HFFc6 (cell line): ENCODE results near the gene EFCAB6. TPM values are rescaled to one million over a fixed set of nuclear protein-coding genes. Genes with fewer than 3 reads are reported as not detected.

Experiments
- DNase-seq: peaks from one replicate; pipeline ENCODE4 v3.0.0-alpha.2; 2018
- H3K27ac Mint-ChIP-seq: 2 replicates; pipeline ENCODE4 v1.8.0; 2020; ENCODE audit warnings: mild to moderate bottlenecking, mixed read lengths
- H3K27me3 Mint-ChIP-seq: 2 replicates; pipeline ENCODE4 v1.8.0; 2021; ENCODE audit warnings: mild to moderate bottlenecking, moderate library complexity, mixed read lengths; ENCODE audit not compliant: insufficient read depth
- H3K36me3 Mint-ChIP-seq: 2 replicates; pipeline ENCODE4 v1.8.0; 2021; ENCODE audit warnings: low read depth, mixed read lengths
- H3K4me1 Mint-ChIP-seq: 2 replicates; pipeline ENCODE4 v1.8.0; 2020; ENCODE audit warnings: low read depth, mixed read lengths
- H3K4me3 Mint-ChIP-seq: 2 replicates; pipeline ENCODE4 v1.8.0; 2020; ENCODE audit warnings: mild to moderate bottlenecking, moderate library complexity, mixed read lengths
- H3K9me3 Mint-ChIP-seq: 2 replicates; pipeline ENCODE4 v1.8.0; 2020; ENCODE audit warnings: mild to moderate bottlenecking, mixed read lengths
- total RNA-seq, 6 experiments: library from RNA; stranded (reverse); fragmentation: NEBNext Ultra II Directional; extraction: Animal tissue kit (Norgen Biotek cat#: 25700); gene quantifications; 2 replicates in 1 of 6; 3 replicates in 5 of 6; pipeline ENCODE4 v1.2.3, GENCODE V29; 2021
- TF ChIP-seq, protein P1 (sequence below): fragments of 200-600 bp; sonication (generic); IDR thresholded peaks from 2 replicates; pipeline ENCODE4 v1.5.0; 2021; ENCODE audit warnings: antibody characterized with exemption, mild to moderate bottlenecking

EFCAB6 gene
- total RNA-seq, 6 experiments from 2014 or later: 0.33 to 0.95 (median 0.64) TPM

DNA sequence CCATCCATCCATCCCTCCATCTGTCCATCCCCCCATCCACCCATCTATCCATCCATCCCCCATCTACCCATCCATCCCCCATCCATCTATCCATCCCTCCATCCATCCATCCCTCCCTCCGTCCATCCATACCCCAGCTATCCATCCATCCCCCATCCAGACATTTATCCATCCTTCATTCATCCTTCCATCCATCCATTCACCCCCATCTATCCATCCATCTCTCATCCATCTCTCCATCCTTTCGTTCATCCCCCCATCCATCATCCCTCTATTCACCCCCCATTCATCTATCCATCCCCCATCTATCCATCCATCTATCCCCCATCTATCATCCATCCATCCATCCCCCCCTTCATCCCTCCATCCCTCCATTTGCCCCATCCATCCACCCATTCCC lies 302.8 kb downstream of the EFCAB6 start:
- no peaks in the 10 kb centered on the region; the same call in 1 of the 2 replicates for H3K27me3 Mint-ChIP-seq
- peaks cover 5% of the 10 kb centered on the region; the same call in 1 of the 2 replicates for H3K36me3 Mint-ChIP-seq
- DNase-seq: no peak
- H3K4me1 Mint-ChIP-seq: no peaks in the 10 kb centered on the region
- no peak overlapping the region for H3K27ac Mint-ChIP-seq
- no peak overlapping the region for H3K4me3 Mint-ChIP-seq
- peaks cover 48% of the 10 kb centered on the region for H3K9me3 Mint-ChIP-seq
- TF ChIP-seq, protein P1, sequence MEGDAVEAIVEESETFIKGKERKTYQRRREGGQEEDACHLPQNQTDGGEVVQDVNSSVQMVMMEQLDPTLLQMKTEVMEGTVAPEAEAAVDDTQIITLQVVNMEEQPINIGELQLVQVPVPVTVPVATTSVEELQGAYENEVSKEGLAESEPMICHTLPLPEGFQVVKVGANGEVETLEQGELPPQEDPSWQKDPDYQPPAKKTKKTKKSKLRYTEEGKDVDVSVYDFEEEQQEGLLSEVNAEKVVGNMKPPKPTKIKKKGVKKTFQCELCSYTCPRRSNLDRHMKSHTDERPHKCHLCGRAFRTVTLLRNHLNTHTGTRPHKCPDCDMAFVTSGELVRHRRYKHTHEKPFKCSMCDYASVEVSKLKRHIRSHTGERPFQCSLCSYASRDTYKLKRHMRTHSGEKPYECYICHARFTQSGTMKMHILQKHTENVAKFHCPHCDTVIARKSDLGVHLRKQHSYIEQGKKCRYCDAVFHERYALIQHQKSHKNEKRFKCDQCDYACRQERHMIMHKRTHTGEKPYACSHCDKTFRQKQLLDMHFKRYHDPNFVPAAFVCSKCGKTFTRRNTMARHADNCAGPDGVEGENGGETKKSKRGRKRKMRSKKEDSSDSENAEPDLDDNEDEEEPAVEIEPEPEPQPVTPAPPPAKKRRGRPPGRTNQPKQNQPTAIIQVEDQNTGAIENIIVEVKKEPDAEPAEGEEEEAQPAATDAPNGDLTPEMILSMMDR: no peak

DNA sequence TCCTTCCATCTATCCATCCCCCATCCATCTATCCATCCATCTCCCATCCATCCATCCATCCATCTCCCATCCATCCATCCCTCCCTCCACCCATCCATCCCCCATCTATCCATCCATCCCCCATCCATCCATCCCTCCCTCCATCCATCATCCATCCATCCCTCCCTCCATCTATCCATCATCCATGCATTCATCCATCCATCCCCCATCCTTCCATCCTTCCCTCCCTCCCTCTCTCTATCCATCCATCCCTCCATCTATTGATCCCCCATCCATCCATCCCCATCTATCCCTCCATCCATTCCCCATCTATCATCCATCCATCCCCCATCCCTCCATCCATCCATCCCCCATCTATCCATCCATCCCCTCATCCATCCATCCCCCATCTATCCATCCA lies 303.6 kb downstream of the EFCAB6 start:
- peaks cover 43% of the 10 kb centered on the region for H3K9me3 Mint-ChIP-seq
- H3K36me3 Mint-ChIP-seq: peaks cover 5% of the 10 kb centered on the region; the same call in 1 of the 2 replicates
- TF ChIP-seq, protein P1: no peak
- no peak overlapping the region for H3K4me3 Mint-ChIP-seq
- H3K27ac Mint-ChIP-seq: no peak overlapping the region
- no peaks in the 10 kb centered on the region for H3K4me1 Mint-ChIP-seq
- no peak for DNase-seq
- H3K27me3 Mint-ChIP-seq: no peaks in the 10 kb centered on the region; the same call in 1 of the 2 replicates

DNA sequence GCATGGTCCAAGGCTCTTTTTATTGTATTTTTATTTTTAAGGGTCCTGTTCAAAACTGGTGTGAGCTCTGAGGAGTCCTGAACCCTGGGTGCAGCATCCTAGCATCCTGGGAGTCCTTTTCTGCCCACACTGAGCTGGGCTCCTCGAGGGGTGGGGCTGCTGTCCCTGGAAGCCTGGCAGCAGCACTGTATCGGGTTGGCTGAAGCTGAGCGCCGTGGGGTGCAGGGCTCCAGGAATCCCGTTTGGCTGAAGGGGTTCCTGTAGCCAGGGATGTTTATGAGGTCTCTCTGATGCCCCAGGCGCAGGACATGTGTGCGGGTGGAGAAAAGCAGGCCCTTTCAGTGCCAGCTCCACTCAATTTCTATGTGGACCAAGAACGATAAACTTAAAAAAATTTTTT lies 304.9 kb downstream of the EFCAB6 start:
- DNase-seq: no peak
- peaks cover 36% of the 10 kb centered on the region for H3K9me3 Mint-ChIP-seq
- H3K36me3 Mint-ChIP-seq: no peaks in the 10 kb centered on the region
- H3K27me3 Mint-ChIP-seq: no peaks in the 10 kb centered on the region; the same call in 1 of the 2 replicates
- H3K27ac Mint-ChIP-seq: no peak overlapping the region
- TF ChIP-seq, protein P1: no peak
- H3K4me3 Mint-ChIP-seq: no peak overlapping the region
- H3K4me1 Mint-ChIP-seq: no peaks in the 10 kb centered on the region

DNA sequence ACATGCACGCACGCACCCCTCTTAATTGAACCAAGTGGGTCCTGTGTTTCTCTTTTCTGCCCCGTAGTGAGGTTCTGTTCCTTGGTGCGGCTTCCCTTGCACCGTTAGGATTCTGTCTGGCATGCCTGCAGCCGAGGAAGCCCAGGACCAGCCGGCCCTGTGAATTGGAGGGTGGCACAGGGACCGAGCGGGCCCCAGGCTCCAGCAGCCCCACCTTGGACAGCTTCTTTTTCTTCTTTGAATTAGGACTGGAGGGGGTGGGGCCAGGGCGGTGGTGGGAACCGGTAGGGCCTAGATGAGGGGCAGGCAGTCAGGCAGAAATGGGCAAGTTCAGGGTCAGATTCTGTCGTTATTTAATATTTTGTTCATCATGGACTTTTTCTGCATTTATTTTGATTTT lies 305.6 kb downstream of the EFCAB6 start:
- no peaks in the 10 kb centered on the region; the same call in 1 of the 2 replicates for H3K27me3 Mint-ChIP-seq
- no peak overlapping the region for H3K27ac Mint-ChIP-seq
- no peaks in the 10 kb centered on the region for H3K36me3 Mint-ChIP-seq
- DNase-seq: no peak
- H3K4me1 Mint-ChIP-seq: no peaks in the 10 kb centered on the region
- TF ChIP-seq, protein P1: no peak
- no peak overlapping the region for H3K4me3 Mint-ChIP-seq
- H3K9me3 Mint-ChIP-seq: peaks cover 36% of the 10 kb centered on the region

DNA sequence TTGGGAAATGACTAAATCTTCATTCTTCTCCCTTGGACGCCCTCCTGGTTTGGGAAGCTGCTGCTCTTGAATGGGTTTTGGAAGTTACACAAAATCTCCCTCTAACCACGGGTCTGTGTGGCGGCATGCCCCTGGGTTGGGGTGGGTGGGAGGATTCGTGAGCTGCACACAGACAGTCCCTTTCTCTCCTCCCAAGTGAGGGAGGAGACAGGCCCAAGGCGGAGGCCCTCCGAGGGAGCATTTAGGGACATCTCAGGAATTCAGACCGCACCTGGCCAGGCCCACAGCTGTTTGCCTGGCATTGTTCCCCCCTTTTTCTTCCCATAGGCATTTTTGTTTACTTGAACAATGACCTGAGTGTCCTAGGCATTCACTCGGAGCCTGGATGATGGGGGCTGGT lies 306.2 kb downstream of the EFCAB6 start:
- TF ChIP-seq, protein P1: no peak
- H3K4me3 Mint-ChIP-seq: no peak overlapping the region
- no peak overlapping the region for H3K27ac Mint-ChIP-seq
- no peaks in the 10 kb centered on the region for H3K4me1 Mint-ChIP-seq
- H3K36me3 Mint-ChIP-seq: no peaks in the 10 kb centered on the region
- H3K9me3 Mint-ChIP-seq: peaks cover 30% of the 10 kb centered on the region
- no peaks in the 10 kb centered on the region; the same call in 1 of the 2 replicates for H3K27me3 Mint-ChIP-seq
- no peak for DNase-seq

DNA sequence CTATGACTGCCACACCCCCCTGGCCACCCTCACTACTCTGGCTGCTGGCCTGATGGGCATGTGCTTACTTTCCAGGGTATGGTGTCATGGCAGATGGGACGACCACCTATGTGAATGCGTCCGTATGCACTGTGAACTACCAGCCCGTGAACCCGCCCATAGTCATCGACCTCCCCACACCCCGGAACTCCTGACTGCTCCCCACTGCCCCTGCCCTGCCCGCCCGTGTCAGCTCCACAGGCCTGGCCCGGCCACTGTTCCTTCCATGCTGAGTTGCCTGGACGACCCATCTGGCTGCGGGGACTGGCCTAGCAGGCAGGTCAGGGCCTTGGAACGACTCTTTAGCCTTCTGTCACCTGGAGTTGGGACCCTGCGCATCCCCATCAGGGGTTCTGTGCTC lies 306.7 kb downstream of the EFCAB6 start:
- H3K36me3 Mint-ChIP-seq: no peaks in the 10 kb centered on the region
- no peaks in the 10 kb centered on the region for H3K4me1 Mint-ChIP-seq
- H3K4me3 Mint-ChIP-seq: no peak overlapping the region
- no peak overlapping the region for H3K27ac Mint-ChIP-seq
- TF ChIP-seq, protein P1: no peak
- no peaks in the 10 kb centered on the region; the same call in none of the 2 replicates for H3K27me3 Mint-ChIP-seq
- H3K9me3 Mint-ChIP-seq: peaks cover 31% of the 10 kb centered on the region
- no peak for DNase-seq
